Activated effector memory CD4-positive, alpha-beta T cell treated with anti-CD3 and anti-CD28 coated beads, Interleukin-2, amount 50 U/mL, for 16 hours (primary cell): Measurements from ENCODE around the gene TOM1.
"Not testable (repeated sequence)": the region's sequence is repeated elsewhere in the genome, so short reads cannot be mapped to it uniquely, and the experiment has no call there.

ENCODE experiments used
- DNase-seq: peaks from one replicate; pipeline ENCODE4 v3.0.0-alpha.2; 2020

TOM1 gene

DNA sequence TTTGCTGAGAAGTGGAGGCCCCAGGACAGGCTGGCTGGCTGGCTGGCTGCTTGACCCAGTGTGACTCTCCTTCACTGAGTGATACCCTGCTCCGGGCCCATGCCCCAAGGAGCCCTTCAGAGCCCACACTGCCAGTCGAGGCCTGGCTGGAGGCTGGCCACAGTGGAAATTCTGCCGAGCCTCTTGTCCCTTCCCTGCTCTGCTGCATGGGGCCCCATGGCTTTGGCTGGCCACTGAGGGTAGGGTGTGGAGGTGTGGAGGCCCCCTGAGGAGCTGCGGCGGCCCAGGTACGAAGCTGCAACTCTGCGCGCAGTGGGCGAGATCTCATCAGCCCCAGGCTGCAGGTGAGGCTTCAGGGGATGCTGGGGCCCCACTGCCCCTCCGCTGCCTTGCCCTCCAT is 47.8 kb downstream of the TOM1 start:
- no peak for DNase-seq

GRCh38 chr22:35348026-35348590 is 48.4 kb downstream of the TOM1 start:
- no peak for DNase-seq

DNA sequence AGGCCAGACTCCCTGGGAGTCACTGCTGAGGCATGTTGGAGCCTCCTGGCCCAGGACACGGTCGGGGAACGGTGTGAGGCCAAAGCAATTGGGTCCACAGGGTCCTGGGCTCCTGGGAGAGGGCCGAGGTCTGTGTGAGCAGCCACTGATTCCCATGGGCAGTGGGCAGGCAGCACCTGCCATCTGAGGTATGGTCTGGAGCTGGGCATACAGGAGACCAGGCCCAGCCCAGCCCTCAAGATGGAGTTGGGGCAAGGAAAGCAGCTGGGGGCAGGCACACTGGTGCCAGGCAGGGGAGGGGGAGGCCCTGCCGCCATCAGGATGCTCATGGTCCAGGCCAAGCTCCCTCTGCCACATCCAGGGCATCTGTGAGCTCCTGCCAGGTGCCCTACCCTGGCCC is 49.0 kb downstream of the TOM1 start:
- DNase-seq, result no peak

- no peak for DNase-seq
These were observed 49.6 kb downstream of the TOM1 start for GRCh38 chr22:35349368-35349703.

DNA sequence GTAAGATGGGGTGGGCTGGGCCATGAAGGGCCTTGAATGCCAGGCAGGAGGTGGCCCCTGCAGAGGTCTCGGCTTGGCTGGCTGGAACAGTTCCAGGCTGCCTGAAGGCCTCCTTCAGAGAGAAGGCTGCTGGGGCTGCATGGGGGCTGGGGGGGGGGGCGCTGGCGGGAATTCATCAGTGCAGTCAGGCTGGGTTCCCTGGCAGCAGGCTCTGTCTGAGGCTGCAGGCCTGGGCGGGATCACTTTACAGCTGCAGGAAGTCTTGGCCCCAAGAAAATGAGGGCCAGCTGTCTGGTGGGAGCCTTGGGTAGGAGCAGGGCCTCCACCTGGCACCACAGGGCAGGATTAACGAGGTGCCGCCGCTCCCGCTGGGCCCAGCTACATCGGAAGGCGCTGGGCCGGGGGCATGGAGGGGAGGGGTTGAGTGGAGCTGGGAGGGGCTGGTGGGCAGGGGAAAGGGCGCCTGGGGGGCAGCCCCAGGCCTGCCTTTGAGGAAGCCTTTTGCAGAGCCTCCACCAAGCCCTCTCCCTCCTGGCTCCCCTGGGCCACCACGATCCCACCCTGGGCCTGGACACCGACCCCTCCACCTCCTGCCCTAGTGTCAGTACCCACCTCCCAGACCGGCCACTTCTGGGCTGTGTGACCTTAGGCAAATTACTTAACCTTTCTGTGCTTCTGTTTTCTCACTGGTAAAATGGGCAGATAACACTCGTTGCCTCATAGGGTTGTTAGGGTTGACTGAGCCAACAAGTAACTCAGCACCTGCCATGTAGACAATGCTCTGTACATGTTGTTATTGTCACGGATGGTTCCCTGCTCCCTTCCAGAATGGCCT is 50.2 kb downstream of the TOM1 start:
- no peak for DNase-seq

DNA sequence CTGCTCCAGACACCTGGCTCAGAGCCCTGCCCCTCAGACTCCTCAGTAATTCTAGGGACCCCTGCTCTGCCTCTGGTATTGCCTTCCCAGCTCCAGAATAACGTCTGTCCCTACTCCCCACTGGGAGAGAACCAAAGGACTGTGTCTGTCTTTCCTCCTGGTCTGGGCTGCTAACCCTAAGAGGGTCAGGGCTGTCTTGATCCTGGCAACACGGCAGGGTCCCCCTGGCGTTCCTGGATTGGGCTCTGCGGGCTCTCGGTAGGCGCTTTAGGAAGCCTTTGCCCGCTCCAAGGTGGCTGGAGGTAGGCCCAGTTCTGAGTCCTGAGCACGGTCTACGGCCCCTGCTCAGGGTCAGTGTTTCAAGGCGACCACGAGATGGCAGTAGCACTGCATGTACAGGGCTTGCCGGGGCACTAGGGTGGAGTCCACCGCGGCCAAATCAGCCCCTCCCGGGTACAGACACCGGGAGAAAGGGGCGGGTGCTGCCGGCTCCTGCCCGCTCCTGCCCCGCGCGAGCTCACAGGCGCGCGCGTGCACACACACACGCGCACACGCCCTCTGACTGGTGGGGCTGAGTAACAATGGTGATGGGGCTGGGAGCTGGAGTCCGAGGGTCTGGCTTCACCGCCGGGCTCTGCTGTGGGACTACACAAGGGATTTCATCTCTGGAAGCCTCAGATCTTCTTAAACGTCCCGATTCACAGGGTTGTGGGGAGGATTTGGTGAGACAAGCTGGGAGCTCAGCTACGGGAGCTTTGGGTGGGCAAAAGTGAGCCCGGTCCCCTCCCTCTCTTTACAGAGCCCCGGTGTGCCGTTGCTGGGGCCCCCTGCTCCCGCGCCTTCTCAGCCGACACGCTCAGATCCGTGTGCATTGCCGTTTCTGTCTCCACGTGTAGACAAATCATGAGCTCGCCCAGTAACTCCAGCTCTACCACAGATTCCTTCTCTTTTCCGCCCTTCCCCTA is 51.1 kb downstream of the TOM1 start:
- DNase-seq, result peak; percentile 94

DNA sequence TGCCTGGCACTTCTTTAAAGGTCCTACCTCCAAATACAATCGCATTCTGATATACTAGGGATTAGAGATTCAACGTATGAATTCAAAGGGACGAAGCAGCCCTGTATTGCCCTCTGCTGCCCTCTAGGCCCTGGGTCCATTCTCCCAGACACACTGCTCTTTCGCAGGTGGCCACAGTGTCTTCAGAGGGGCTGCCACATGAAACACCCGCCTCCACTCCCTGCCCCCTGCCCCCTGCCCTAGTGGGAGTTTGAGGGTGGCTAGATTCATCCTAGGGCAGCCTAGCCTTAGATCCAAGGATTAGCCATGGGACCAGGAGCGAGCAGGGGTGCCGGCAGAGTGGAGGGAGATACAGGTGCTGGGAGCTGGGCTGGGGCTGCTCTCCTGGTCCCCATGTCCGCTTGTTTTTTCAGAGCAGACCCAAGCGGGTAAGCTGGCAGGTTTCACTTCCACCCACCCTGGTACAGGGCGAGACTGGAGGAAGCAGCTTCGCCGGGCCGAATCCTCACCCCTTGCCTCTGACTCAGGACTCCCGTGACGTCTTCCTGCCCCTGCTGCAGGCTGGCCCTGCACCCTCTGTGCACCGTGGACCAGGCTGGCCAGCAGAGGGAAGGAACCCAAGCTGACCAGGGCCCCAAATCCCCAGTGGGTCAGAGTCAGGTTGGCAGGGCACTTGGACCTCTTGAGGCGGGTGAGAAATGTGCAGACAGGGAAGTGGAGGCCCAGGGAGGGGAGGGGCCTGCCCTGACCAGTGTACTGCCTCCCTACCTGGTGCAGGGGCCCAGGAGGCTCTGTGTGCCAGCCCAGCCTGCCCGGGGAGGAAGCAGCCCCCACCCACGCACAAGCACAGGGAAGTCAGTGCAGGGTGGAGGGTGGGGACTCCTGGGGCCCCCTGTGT is 52.8 kb downstream of the TOM1 start:
- peak; percentile 81 for DNase-seq

GRCh38 chr22:35353318-35353717 is 53.6 kb downstream of the TOM1 start:
- DNase-seq, result no peak

DNA sequence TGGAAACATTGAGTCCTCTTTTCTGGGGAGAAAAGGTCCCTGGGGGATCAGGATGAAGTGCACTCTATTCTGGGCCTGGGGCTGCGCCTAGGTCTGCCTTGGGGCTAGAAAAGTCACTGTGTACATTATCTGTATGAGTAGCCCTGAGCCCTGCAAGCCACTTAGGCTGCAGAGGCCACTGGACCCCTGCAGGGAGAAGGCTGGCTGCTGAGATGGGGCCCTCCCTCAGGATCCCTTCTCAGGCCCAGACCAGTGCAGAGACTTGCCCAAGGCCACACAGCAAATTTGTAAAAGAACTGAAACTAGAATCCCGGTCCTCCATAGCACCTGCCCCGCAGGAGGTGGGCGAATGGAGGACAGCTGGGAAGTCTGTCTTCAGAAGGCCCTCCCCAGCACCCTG is 54.4 kb downstream of the TOM1 start:
- DNase-seq, result no peak

GRCh38 chr22:35357883-35358621 is 58.4 kb downstream of the TOM1 start:
- DNase-seq, result no peak

DNA sequence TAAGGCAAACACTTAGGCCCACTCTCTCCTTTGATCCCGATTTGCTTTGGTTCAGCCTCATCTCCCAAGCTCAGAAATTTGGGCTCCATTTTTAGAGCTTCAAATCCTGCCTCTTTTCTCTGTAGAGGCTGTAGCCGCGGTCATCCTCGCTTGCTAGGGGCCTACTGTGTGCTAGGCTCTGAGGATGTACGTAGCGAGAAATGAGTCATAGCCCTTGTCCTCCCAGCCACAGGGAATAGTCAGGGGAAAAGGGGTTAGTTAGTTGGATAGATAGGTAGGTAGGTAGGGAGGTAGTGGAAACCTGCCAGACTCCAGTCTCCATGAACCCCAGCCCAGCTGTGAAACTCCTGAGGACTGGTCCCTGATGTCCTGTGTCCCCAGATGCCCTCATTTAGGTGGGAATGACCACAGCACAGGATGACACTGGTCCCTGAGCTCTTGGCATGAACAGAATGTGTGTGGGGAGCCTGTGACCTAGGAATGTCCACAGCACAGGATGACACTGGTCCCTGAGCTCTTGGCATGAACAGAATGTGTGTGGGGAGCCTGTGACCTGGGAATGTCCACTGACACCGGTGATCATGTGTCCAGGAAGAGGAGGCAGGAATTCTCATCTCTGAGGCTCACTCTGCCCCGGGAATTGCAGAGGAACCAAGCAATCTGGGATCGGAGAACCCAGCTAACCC is 59.8 kb downstream of the TOM1 start:
- no peak for DNase-seq

DNA sequence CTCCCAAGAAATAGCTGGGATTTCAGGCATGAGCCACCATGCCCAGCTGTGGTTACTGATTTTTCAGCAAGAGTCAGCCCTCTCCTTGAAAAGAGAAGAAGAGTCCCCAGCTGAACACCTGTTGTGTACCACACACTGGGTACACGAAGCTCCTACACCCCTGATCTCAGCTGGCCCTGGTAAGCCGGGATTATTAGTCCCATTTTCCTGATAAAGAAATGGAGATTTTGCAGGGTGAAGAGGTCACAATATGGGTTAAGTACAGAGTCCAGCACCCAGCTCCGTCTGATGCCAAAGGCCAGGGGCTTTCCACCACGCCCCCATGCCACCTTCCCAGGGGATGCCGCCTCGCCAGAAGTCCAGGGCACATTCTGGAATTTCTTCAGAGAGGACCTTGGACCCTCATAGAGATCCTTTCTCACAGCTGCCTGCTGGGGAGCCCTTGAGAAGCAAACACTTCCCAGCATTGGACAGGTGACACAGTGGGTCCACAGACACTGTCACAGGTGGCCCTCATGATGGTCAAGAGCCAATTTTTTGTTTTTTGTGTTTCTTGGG is 61.4 kb downstream of the TOM1 start:
- DNase-seq, result no peak

DNA sequence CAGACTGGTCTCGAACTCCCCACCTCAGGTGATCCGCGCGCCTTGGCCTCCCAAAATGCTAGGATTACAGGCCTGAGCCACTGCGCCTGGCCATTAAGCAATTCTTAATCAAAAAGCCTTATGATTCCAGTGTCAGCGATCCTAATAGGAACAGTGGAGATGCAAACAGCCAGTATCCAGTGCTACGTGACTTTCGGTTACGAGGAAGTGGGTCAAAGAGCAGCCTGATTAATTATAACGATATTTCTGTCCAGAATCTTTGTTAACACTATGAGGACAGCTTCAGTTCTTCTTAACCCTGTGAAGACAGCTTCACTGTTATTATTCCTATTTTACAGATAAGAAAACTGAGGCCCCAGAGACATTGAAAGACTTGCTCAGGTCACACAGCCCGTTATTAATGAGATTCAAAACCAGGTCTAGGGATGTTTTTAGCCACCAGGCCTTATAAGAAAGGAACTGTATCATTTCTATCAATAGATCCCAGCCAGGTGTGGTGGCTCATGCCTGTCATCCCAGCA is 63.9 kb downstream of the TOM1 start:
- DNase-seq, result no peak

GRCh38 chr22:35364230-35364629 is 64.5 kb downstream of the TOM1 start:
- not testable (repeated sequence) for DNase-seq

GRCh38 chr22:35367331-35367886 is 67.7 kb downstream of the TOM1 start:
- DNase-seq, result no peak

- DNase-seq, result no peak
These were observed 68.7 kb downstream of the TOM1 start for GRCh38 chr22:35368386-35368785.

GRCh38 chr22:35369996-35370395 is 70.3 kb downstream of the TOM1 start:
- no peak for DNase-seq

DNA sequence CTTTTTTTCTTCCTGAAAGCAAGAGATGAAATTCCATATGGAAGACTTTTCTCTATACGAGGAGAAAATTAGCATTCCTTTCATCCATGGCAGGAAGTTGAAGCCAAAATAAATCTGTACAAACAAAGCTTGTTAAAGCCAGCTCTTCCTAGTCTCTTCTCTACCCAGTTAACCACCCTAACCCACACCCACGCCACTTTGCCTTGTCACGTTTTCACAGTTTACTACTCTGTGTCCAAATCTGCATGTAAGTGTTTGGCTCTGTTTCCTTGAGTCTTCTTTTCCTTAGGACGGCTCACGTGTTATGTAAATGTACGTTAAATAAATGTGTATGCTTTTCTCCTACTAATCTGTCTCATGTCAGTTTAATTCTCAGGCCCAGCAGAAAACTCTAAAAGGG is 74.1 kb downstream of the TOM1 start:
- no peak for DNase-seq

GRCh38 chr22:35375031-35375430 is 75.3 kb downstream of the TOM1 start:
- no peak for DNase-seq

DNA sequence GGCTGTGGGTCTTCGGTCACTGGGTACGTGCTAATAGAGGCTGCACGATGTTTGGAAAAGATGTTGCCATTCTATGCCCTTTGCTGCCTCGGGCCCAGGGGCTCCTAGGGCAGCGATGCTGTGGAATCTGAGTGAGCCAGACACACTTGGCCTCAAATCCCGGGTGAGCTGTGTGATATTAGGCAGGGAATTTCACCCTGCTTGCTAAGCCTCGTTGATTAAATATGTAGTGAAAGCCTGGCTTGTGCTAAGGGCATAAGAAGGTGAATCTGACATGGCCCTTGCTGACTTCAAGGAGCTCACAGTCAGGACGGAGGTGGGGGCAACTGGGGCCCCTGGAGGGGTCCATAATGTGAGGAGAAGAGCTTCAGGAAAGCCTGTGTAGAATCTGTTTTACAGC is 75.8 kb downstream of the TOM1 start:
- no peak for DNase-seq
